Lung (tissue), 12 donors: ENCODE data around the gene ADIPOR2. TPM values are rescaled to one million over a fixed set of nuclear protein-coding genes. Genes with fewer than 3 reads are reported as not detected.

Source experiments
- ATAC-seq: fragments of 200-7000 bp; cut with Tn5 transposase; one replicate; pipeline ENCODE4 v1.9.1; 2020; ENCODE audit warnings: moderate number of reproducible peaks; ENCODE audit not compliant: insufficient read depth, low FRiP score
- DNase-seq, 3 donors: peaks; one replicate each; pipeline ENCODE4 v3.0.0-alpha.2; 2013 to 2017
- H3K27ac ChIP-seq, 2 donors: one replicate each; pipeline ENCODE4 v1.5.1; 2013; ENCODE audit warnings: mild to moderate bottlenecking in 2 of 2, moderate library complexity in 2 of 2, control low read depth in 1 of 2, inconsistent platforms in 1 of 2, low read depth in 1 of 2, low read length in 1 of 2
- H3K27me3 ChIP-seq, 3 donors: one replicate each; pipeline ENCODE4 v1.5.1; 2013; ENCODE audit warnings: low read length in 2 of 3; ENCODE audit not compliant: control insufficient read depth in 3 of 3, insufficient read depth in 3 of 3
- H3K36me3 ChIP-seq, 4 donors: one replicate each; pipeline ENCODE4 v1.5.1; 2013; ENCODE audit warnings: low read length in 4 of 4, mild to moderate bottlenecking in 1 of 4, moderate library complexity in 1 of 4; ENCODE audit not compliant: control insufficient read depth in 4 of 4, insufficient read depth in 4 of 4
- H3K4me1 ChIP-seq, 5 donors: one replicate each; pipeline ENCODE4 v1.5.1; 2013; ENCODE audit warnings: low read length in 5 of 5, mild to moderate bottlenecking in 2 of 5, moderate library complexity in 1 of 5; ENCODE audit not compliant: control insufficient read depth in 5 of 5, insufficient read depth in 5 of 5
- H3K4me3 ChIP-seq: one replicate; pipeline ENCODE4 v1.5.1; 2013; ENCODE audit warnings: mild to moderate bottlenecking, control low read depth, moderate library complexity
- H3K9ac ChIP-seq, 2 donors: one replicate each; pipeline ENCODE4 v1.5.1; 2013; ENCODE audit warnings: low read length in 2 of 2, control low read depth in 1 of 2; ENCODE audit not compliant: insufficient read depth in 1 of 2
- H3K9me3 ChIP-seq, 4 donors: one replicate each; pipeline ENCODE4 v1.5.1; 2013; ENCODE audit warnings: low read length in 3 of 4, mild to moderate bottlenecking in 1 of 4, moderate library complexity in 1 of 4; ENCODE audit not compliant: control insufficient read depth in 4 of 4, insufficient read depth in 3 of 4
- whole genome bisulfite sequencing, 2 donors: extraction: QIAGEN DNeasy Blood & Tissue Kit; methylation state at CpG; one replicate each; pipeline ENCODE4 v1.1.7; 2013; 5-methylcytosine and 5-hydroxymethylcytosine counted together
- polyA plus RNA-seq, 2 donors: library from polyadenylated mRNA; stranded (reverse); fragments of 200-250 nt; gene quantifications; one replicate each; pipeline ENCODE4 v1.2.1, GENCODE V29; 2013
- total RNA-seq, 2 donors: library from RNA; depleted of rRNA in 1 of 2; stranded (reverse); fragments of >200 nt in 1 of 2; gene quantifications; one replicate each; pipeline ENCODE4 v1.2.1, GENCODE V29; 2014 to 2021
- TF ChIP-seq, protein P1 (sequence below): IDR thresholded peaks from 2 replicates; pipeline ENCODE4 v1.5.1; 2012; ENCODE audit warnings: mild to moderate bottlenecking; ENCODE audit errors: control extremely low read depth, extremely low read depth
- donor health status: control.
- donor health status: control.
- donor health status: Bipolar disorder and iron deficiency.
- donor health status: healthy.
- donor health status: DM: yes; HTN: yes; CAD: no.

The ADIPOR2 gene
- total and polyA plus RNA-seq, 4 donors, result 31.9 to 61.1 (median 53.6) TPM

DNA sequence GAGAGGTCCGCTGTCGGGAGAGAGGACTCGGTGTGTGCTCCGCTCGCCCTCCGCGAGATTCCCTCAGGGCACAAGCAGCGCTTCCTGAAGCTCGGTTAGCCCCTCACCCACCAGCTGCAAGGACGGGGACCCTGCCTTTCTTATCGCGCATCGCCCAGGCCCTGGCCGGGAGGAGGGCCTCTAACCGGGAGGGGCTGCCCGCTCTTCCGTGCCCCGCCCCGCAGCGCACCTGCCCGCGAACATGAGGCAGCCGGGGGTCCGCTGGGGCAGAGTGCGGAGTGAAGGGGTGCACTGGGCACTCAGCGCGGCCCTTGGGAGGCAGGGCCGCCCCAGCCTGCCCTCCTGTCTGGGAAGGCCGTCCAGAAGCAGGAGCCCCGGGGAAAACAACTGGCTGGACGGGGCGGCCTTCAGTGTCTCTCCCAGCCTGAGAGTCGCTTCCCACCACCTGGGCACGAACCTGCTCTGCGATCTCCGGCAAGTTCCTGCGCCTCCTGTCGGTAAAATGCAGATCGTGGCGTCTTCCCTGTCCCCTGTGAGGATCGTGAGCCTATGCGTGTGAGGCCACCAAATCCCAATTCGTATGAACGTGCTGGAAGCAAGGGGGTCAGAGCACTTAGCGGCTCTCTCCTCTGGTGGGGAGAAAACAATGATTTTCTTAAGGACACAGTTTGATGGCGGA lies 28.0 kb upstream of the ADIPOR2 start:
- DNase-seq, result peak; percentile 64 to 71 (median 69)
- Histone ChIP-seq H3K27me3 (no peaks in the 10 kb centered on the region), H3K9me3 (no peaks in the 10 kb centered on the region), H3K4me3 (no peak overlapping the region), H3K4me1 (peaks cover 0 to 8% (median 3%) of the 10 kb centered on the region in 5 donors), H3K36me3 (no peaks in the 10 kb centered on the region), H3K27ac (peak overlapping the region; percentile 23 to 47), H3K9ac (no peak overlapping the region)
- peak; percentile 21 for ATAC-seq
- WGBS, 2 donors, result 35 to 48% methylated on average over 45 to 46 of the region's 46 CpGs
- TF ChIP-seq, protein P1, sequence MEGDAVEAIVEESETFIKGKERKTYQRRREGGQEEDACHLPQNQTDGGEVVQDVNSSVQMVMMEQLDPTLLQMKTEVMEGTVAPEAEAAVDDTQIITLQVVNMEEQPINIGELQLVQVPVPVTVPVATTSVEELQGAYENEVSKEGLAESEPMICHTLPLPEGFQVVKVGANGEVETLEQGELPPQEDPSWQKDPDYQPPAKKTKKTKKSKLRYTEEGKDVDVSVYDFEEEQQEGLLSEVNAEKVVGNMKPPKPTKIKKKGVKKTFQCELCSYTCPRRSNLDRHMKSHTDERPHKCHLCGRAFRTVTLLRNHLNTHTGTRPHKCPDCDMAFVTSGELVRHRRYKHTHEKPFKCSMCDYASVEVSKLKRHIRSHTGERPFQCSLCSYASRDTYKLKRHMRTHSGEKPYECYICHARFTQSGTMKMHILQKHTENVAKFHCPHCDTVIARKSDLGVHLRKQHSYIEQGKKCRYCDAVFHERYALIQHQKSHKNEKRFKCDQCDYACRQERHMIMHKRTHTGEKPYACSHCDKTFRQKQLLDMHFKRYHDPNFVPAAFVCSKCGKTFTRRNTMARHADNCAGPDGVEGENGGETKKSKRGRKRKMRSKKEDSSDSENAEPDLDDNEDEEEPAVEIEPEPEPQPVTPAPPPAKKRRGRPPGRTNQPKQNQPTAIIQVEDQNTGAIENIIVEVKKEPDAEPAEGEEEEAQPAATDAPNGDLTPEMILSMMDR, result no peak

DNA sequence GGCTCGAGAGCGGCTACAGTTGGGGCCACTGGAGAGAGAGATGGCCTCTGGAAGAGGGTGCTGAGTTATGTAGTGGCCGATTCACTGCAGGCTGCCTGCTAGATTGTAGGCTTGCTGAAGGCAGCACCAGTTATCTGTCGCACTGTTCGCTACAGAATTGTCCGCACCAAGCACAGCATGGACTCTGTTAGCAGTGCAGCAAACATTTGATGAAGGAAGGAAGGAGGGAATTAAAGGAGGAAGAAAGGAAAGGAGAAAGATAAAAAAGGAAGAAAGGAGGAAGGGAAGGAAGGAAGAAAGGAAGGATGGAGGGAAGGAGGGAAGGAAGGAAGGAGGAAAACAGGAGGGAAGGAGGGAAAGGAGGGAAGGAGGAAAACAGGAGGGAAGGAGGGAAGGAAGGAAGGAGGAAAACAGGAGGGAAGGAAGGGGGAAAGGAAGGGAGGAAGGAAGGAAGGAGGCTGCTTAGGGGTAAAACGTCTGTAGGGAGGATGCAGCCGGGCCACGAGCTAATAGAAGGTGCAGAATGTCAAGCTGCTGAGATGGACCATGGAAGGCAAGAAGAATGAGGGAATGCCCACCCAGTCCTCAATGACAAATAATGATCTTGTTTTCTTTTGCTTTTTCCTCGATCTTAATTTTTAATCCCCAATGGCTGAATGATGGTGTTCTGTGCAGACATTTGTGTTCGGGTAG lies 27.3 kb upstream of the ADIPOR2 start:
- WGBS, 2 donors, result 86 to 87% methylated on average over 11 of the region's 11 CpGs
- TF ChIP-seq, protein P1, result no peak
- no peak for ATAC-seq
- no peak for DNase-seq
- Histone ChIP-seq H3K27ac (no peak overlapping the region), H3K4me3 (no peak overlapping the region), H3K9me3 (no peaks in the 10 kb centered on the region), H3K4me1 (peaks cover 0 to 8% (median 3%) of the 10 kb centered on the region in 5 donors), H3K9ac (no peak overlapping the region), H3K36me3 (no peaks in the 10 kb centered on the region), H3K27me3 (no peaks in the 10 kb centered on the region)

- Histone ChIP-seq H3K9ac (no peak overlapping the region), H3K27me3 (no peaks in the 10 kb centered on the region), H3K9me3 (no peaks in the 10 kb centered on the region), H3K27ac (no peak overlapping the region), H3K4me3 (no peak overlapping the region), H3K4me1 (peaks cover 0 to 12% (median 5%) of the 10 kb centered on the region in 5 donors), H3K36me3 (no peaks in the 10 kb centered on the region)
- TF ChIP-seq, protein P1, result no peak
- DNase-seq, result no peak
- WGBS, 2 donors, result 95 to 97% methylated on average over 2 of the region's 2 CpGs
- ATAC-seq, result no peak
Observed at GRCh38 chr12:1665366-1665765, 25.5 kb upstream of the ADIPOR2 start.
